Fibroblast of skin of right biceps (primary cell): ENCODE data around the gene CEBPA.
"Not testable (repeated sequence)": the region's sequence is repeated elsewhere in the genome, so short reads cannot be mapped to it uniquely, and the experiment has no call there.

Experiments used
- DNase-seq: peaks from one replicate; pipeline ENCODE4 v3.0.0-alpha.2; 2013

CEBPA gene

GRCh38 chr19:33323093-33323820, 20.9 kb upstream of the CEBPA start:
- DNase-seq = no peak

- DNase-seq = no peak
Measured at GRCh38 chr19:33320636-33321035, 18.3 kb upstream of the CEBPA start.

GRCh38 chr19:33317991-33318390, 15.7 kb upstream of the CEBPA start:
- DNase-seq = not testable (repeated sequence)

GRCh38 chr19:33317517-33317916, 15.2 kb upstream of the CEBPA start:
- no peak for DNase-seq

- DNase-seq = no peak
Measured at GRCh38 chr19:33316541-33317264, 14.4 kb upstream of the CEBPA start.

- not testable (repeated sequence) for DNase-seq
Measured at GRCh38 chr19:33312808-33313207, 10.5 kb upstream of the CEBPA start.

- DNase-seq = no peak
Measured at GRCh38 chr19:33312065-33312464, 9.7 kb upstream of the CEBPA start.

- DNase-seq = no peak
Measured at GRCh38 chr19:33311326-33311682, 9.0 kb upstream of the CEBPA start.

GRCh38 chr19:33310606-33311325, 8.4 kb upstream of the CEBPA start:
- DNase-seq = no peak

GRCh38 chr19:33309826-33310225, 7.5 kb upstream of the CEBPA start:
- DNase-seq = no peak

GRCh38 chr19:33306853-33307792, 4.8 kb upstream of the CEBPA start:
- no peak for DNase-seq

- DNase-seq = no peak
Measured at GRCh38 chr19:33306191-33306590, 3.9 kb upstream of the CEBPA start.

GRCh38 chr19:33304760-33305647, 2.7 kb upstream of the CEBPA start:
- no peak for DNase-seq

GRCh38 chr19:33304371-33304759, 2.0 kb upstream of the CEBPA start:
- DNase-seq = no peak

- peak; percentile 10 for DNase-seq
Measured at GRCh38 chr19:33303791-33304345, 1.5 kb upstream of the CEBPA start.

GRCh38 chr19:33302974-33303790, 848 bp upstream of the CEBPA start:
- DNase-seq = peak; percentile 59

- DNase-seq = no peak
Measured at GRCh38 chr19:33301900-33302174, 497 bp downstream of the CEBPA start.

- DNase-seq = no peak
Measured at GRCh38 chr19:33301144-33301899, 1.0 kb downstream of the CEBPA start.

- DNase-seq = no peak
Measured at GRCh38 chr19:33300894-33301143, 1.5 kb downstream of the CEBPA start.
